GM18861 (cell line): ENCODE data around the gene SLX4IP.

Experiments used
- ATAC-seq: cut with Tn5 transposase; IDR thresholded peaks from one replicate; pipeline ENCODE4 v1.9.1; 2021; ENCODE audit not compliant: unreplicated experiment

SLX4IP gene

GRCh38 chr20:10465135-10465534, 30.0 kb downstream of the SLX4IP start:
- ATAC-seq, result no peak

DNA sequence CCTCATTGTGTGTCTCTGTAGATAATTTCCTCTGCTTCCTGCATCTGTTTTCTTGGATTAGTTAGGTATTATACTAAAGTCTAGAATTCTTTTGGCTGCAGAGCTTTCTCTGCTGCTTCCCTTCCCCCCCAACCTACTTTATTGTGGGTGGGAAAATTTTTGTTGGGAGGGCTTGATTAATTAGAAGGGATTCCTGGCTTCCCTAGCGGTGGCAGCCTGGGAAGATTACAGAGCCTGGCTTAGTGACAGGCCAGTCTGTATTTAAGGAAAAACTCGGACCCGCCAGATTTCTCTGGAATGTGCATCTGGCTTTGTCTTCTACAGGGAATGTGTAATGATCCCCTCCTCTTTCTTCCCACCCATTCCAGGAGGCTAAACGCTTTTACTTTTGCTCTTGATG, 31.2 kb downstream of the SLX4IP start:
- no peak for ATAC-seq

DNA sequence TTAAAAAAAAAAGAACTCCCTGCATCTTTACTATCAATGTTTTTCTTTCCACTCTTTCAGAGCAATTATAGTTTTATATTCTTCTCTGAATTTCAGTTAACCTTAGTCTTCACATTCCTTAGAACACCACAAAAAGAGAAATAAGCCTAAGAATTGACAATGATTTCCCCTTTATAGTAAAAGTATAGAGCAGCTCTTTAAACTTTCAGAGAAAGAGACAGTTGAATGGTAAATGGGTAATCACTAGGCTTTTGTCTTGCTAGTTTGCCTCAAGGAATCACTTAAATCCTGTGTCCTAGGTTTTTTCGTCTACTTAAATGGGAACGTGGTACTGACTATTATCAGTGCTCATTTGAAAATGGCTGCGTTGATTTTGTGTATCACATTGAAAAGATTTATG, 31.8 kb downstream of the SLX4IP start:
- ATAC-seq, result no peak

- no peak for ATAC-seq
Measured at GRCh38 chr20:10467681-10468339, 32.7 kb downstream of the SLX4IP start.

- ATAC-seq, result no peak
Measured at GRCh38 chr20:10468340-10468845, 33.3 kb downstream of the SLX4IP start.

DNA sequence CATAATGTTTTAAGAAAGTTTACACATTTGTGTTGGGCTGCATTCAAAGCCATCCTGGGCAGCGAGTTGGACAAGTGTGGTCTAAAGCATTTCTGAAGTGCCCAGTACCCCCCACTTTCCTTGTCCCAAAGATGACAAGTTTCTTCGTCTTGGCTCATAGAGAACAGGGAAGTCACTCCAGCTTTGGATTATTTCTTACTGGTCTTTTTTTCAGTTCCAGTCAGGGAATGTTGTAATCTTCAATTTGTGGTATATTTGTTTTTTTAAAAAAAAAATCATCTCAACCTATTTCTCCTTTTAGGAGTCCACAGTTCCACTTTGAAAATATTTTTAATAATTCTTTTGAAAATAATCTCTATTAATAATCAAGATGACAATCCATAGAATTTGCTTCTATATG, 34.0 kb downstream of the SLX4IP start:
- ATAC-seq, result no peak

- peak; percentile 72 for ATAC-seq
Measured at GRCh38 chr20:10469599-10469998, 34.5 kb downstream of the SLX4IP start.

GRCh38 chr20:10470276-10470675, 35.2 kb downstream of the SLX4IP start:
- no peak for ATAC-seq

GRCh38 chr20:10472871-10473270, 37.8 kb downstream of the SLX4IP start:
- ATAC-seq, result no peak

DNA sequence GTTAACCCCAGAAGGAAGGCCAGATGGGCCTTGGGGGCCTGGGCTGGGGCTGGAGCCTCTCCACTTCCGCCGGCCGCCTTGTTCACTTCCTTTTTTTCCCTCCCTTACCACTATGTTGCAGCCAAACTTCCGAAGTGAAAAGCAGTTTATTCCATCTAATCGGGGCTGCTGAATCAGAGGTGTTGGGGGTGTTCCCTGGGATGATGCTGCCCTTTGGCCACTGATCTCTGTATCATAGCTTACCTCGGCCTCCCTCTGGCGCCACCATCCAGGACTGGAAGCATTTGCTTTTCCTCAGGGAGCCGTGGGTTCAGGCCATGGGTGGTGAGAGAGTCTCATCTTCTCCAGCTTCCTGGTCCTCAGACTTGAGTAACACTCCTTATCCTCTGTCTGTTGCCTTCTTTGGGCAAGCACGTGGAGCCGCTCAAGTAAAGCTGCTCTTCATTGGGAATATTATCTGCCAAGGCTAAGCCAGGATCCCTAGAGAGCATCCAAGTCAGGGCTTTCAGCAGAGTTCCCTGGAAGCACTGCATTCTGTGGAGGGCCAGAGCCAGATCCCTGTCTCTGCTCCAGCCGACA, 39.6 kb downstream of the SLX4IP start:
- no peak for ATAC-seq

DNA sequence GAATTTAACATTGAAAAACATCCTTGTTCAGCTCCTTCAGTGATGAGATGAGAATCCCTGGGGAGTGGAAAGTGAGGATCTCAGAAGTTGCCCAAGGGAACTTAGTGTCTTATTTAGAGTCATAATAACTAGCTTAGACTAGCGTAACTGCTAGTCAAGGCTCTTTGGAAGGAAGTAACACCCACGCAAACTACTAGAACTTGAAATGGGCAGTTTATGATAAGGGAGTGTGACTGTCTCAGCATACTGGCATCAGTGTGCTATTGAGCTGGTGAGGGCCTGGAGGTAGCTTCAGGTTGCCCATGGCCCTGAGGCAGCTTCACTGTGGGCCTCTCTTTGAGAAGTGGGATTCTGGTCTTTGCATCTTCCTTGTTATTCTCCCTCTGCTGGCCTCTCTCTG, 40.1 kb downstream of the SLX4IP start:
- no peak for ATAC-seq

DNA sequence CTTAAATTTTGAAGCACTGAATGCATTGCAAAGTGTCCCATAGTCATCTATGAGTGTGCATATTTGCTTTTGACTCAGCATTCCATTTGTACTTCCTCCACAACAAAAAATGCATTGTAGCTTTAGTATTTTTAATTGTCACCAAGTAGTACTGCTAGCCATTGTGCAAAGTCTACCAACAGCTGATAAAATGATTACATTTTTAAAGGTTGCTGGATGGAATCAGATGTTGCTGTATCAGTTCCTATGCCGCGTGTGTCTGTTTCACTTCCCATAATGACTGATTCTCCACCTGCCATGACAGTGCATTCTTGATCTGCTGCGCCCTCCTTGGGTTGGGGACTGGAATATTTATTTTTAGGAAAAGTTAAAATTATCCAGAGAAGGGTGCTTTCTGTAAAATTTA, 41.2 kb downstream of the SLX4IP start:
- ATAC-seq, result peak; percentile 71

DNA sequence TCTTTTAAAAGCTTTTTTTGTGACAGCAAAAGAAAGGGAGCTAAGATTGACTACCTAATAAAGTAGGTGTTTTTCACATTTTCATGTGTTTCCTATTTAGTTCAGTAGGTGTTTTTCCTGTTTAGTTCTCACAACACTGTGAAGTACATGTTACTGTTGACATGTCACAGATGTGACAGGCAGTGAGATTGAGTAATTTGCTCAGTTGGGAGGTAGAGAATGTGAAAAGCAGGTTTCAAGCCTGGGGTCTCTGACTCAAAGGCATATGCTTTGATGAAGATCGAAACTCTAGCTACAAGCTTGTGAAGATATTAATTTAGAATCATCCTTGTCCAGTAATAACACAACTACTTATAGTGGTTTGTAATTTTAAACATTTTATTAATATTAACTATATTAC, 43.1 kb downstream of the SLX4IP start:
- peak; percentile 74 for ATAC-seq

DNA sequence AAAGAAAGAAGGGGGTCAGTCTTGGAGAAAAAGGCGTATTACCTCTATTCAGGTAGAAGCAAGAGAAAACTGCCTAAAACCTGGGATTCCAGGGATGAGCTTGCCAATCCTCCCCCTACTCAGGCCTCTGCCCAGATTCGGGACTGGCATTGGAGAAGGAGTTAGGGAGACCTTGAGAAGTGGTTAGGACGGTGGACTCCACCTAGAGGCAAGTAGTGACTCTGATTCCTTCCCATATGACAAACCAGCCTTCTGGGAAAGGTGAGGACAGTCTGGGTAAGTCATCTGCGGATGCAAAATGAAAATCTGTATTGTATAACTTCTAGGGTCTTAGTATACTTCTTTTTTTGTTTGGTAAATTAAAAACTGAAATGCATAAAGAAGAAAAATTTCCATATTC, 43.8 kb downstream of the SLX4IP start:
- no peak for ATAC-seq

DNA sequence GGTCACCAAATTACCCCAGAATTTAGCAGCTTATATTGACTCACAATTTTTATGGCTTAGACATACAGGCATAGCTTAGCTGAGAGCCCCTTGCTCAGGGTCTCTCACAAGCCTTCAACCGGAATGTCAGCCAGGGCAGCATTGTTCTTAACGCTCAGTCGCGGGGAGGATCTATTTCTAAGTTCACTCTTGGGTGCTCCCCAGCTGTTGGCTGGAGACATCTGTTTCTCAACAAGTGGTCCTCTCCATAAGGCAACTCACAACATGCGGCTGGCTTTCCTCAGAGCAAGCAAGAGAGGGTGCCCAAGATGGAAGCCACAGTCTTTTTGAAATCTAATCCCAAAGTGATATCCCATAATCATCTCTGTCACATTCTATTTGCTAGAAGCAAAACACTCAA, 46.6 kb downstream of the SLX4IP start:
- no peak for ATAC-seq

- ATAC-seq, result no peak
Measured at GRCh38 chr20:10483691-10484090, 48.6 kb downstream of the SLX4IP start.

GRCh38 chr20:10487142-10488136, 52.3 kb downstream of the SLX4IP start:
- ATAC-seq, result no peak

DNA sequence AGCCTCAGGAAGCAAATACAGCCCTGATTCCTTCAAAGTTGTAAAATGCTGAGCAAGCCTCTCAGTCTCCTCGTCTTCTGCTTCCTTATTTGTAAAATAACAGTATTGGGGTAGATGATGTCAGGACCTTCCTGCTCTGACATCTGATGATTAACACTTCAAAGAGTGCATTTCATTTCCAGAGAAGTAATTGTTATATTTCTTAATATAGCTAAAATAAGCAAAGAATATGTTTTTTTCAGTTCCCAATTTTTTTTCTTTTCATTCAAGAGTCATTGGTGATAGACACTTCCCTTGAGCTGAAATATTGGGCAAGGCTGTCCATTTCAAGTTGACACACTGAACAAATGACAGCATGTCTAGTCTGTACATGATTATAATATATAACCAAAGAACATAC, 53.4 kb downstream of the SLX4IP start:
- ATAC-seq, result no peak

- no peak for ATAC-seq
Measured at GRCh38 chr20:10489853-10490252, 54.7 kb downstream of the SLX4IP start.

GRCh38 chr20:10490257-10490656, 55.2 kb downstream of the SLX4IP start:
- no peak for ATAC-seq

- no peak for ATAC-seq
Measured at GRCh38 chr20:10490706-10491105, 55.6 kb downstream of the SLX4IP start.

DNA sequence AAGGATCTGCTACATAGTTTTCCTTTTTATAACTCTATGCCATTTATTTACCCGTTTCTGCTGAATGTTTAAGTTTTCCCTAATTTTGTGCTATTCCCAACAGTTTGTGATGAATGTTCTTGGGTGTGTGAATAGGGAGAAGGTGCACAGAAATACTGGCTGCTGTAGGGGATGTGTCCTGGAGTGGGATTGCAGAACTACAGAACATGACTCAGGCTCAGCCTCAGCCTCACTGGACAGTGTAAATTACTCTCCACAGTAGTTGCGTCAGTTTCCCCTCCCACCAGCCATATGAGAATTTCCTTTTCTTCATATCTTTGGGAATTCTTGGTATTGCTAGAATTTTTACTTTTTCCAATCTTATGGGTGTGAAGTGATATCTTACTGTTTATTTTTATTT, 57.0 kb downstream of the SLX4IP start:
- no peak for ATAC-seq
